ENCODE results near the gene MSMP. TPM values are rescaled to one million over a fixed set of nuclear protein-coding genes. Genes with fewer than 3 reads are reported as not detected.
A peak's percentile ranks its signal among the peaks of the same experiment; 100 is the strongest.

MSMP gene
- total and polyA plus RNA-seq, 9 of the 15 experiments (the other 6 are each of a cell fraction or from before 2014, with no cell fraction given), result 0.60 TPM; not detected in 8

GRCh38 chr9:35728041-35728971 lies 25.8 kb downstream of the MSMP start (continued):
- TF ChIP-seq NR2F6 (CRISPR knock-in tag; IDR thresholded peaks at IDR 0.05) (no peak), MITF (IDR thresholded peaks at IDR 0.05) (no peak), CBX8 (IDR thresholded peaks at IDR 0.05; ENCODE audit: borderline replicate concordance, extremely low read depth, low read depth, low read length, poor library complexity, severe bottlenecking) (no peak), ARHGAP35 (IDR thresholded peaks at IDR 0.05; ENCODE audit: partially characterized antibody) (no peak), PURB (CRISPR knock-in tag; IDR thresholded peaks at IDR 0.05; ENCODE audit: low read depth) (no peak), ATF2 (CRISPR knock-in tag; IDR thresholded peaks at IDR 0.05) (no peak), ATF6 (CRISPR knock-in tag; IDR thresholded peaks at IDR 0.05) (no peak), USF2 (CRISPR knock-in tag; IDR thresholded peaks at IDR 0.05) (no peak), RBM34 (IDR thresholded peaks at IDR 0.05; ENCODE audit: borderline replicate concordance, insufficient read depth, low read length) (no peak), RBM25 (IDR thresholded peaks at IDR 0.05; ENCODE audit: low read depth, low read length, severe bottlenecking) (no peak), FUS (optimal IDR thresholded peaks at IDR 0.05; ENCODE audit: low read depth, low read length) (no peak), ZBTB2 (IDR thresholded peaks at IDR 0.05) (peak; percentile 88), TAL1 (IDR thresholded peaks at IDR 0.05) (peak; percentile 93), TAF1 (IDR thresholded peaks at IDR 0.05; ENCODE audit: control insufficient read depth, extremely low read depth, insufficient read depth, low read length, severe bottlenecking) (no peak), HMBOX1 (IDR thresholded peaks at IDR 0.05) (peak; percentile 69; the same call in 1 of the 2 replicates), ZNF12 (CRISPR knock-in tag; IDR thresholded peaks at IDR 0.05) (no peak)

Measured in K562 (cell line).